HCT116 (cell line): ENCODE measurements around the gene PDCL3. TPM values are rescaled to one million over a fixed set of nuclear protein-coding genes. Genes with fewer than 3 reads are reported as not detected.

Source experiments
- ATAC-seq: fragments of 200-7000 bp; cut with Tn5 transposase; 2 replicates; pipeline ENCODE4 v1.9.1; 2020; ENCODE audit warnings: mild to moderate bottlenecking, moderate library complexity
- BruUV-seq: library from RNA; stranded (reverse); fragments of 400-500 nt; replicated peaks from 2 replicates; lab custom pipeline; 2021; lab: Mats Ljungman, UMichigan
- CTCF ChIA-PET: fragments of 300-600 bp; sonication (Branson Sonifier 250); formaldehyde crosslinking; loops from one replicate; lab custom pipeline; 2021; ENCODE audit warnings: antibody characterized with exemption; lab: Charles Lee
- POLR2A ChIA-PET: fragments of 300-600, 350-600 bp; sonication (Branson Sonifier 250); formaldehyde crosslinking; loops from one replicate; lab custom pipeline; 2021; ENCODE audit warnings: antibody characterized with exemption; lab: Charles Lee
- RAD21 ChIA-PET, 2 experiments: fragments of 300-600 bp; sonication (Branson Sonifier 250); formaldehyde crosslinking; loops; one replicate each; lab custom pipeline; 2023; ENCODE audit warnings: low total read pairs in 2 of 2; ENCODE audit not compliant: uncharacterized antibody in 2 of 2, unreplicated experiment in 2 of 2, low non-redundant PET in 1 of 2; lab: Charles Lee
- DNase-seq: peaks from one replicate; pipeline ENCODE4 v3.0.0-alpha.2; 2010; ENCODE audit warnings: low read depth, low spot score
- H2AFZ ChIP-seq: fragments of 200-600 bp; shearing (Covaris generic), sonication (generic); 2 replicates; pipeline ENCODE4 v1.6.1; 2017; ENCODE audit warnings: low read depth, mixed run types, mixed read lengths, antibody characterized with exemption, low read length; ENCODE audit not compliant: poor library complexity, severe bottlenecking
- H3K27ac ChIP-seq: 2 replicates; pipeline ENCODE4 v1.5.1; 2012; ENCODE audit warnings: low read depth, low read length
- H3K27me3 ChIP-seq: fragments of 200-600 bp; sonication (generic); 2 replicates; pipeline ENCODE4 v1.6.1; 2016; ENCODE audit warnings: mixed run types, low read length, mixed read lengths; ENCODE audit not compliant: insufficient read depth
- H3K36me3 ChIP-seq, 2 experiments: fragments of 200-500 bp in 1 of 2; fragments of 200-600 bp in 1 of 2; sonication (Bioruptor generic) in 1 of 2; sonication (generic) in 1 of 2; 2 replicates each; pipeline versions ENCODE4 v1.5.1 to v1.6.1; 2014 to 2016; ENCODE audit warnings: low read length in 2 of 2, inconsistent platforms in 1 of 2, mixed read lengths in 1 of 2, mixed run types in 1 of 2; ENCODE audit not compliant: insufficient read depth in 2 of 2, control insufficient read depth in 1 of 2
- H3K4me1 ChIP-seq, 2 experiments: fragments of 200-600 bp in 1 of 2; sonication (generic) in 1 of 2; 2 replicates each; pipeline versions ENCODE4 v1.5.1 to v1.6.1; 2012 to 2017; ENCODE audit warnings: low read length in 2 of 2, inconsistent platforms in 1 of 2, mild to moderate bottlenecking in 1 of 2, mixed read lengths in 1 of 2, mixed run types in 1 of 2, moderate library complexity in 1 of 2; ENCODE audit not compliant: insufficient read depth in 2 of 2, control insufficient read depth in 1 of 2
- H3K4me2 ChIP-seq: fragments of 200-600 bp; sonication (generic); 2 replicates; pipeline ENCODE4 v1.6.1; 2017; ENCODE audit warnings: mixed run types, low read length, mixed read lengths
- H3K4me3 ChIP-seq, 2 experiments: fragments of 200-600 bp in 1 of 2; sonication (generic) in 1 of 2; replicated peaks in 1 of 2; 2 replicates each; pipeline ENCODE4 v1.5.1; 2011 to 2016; ENCODE audit warnings: low read length in 2 of 2, control low read depth in 1 of 2, low read depth in 1 of 2, mild to moderate bottlenecking in 1 of 2, mixed read lengths in 1 of 2, mixed run types in 1 of 2
- H3K79me2 ChIP-seq: fragments of 200-600 bp; sonication (generic); 2 replicates; pipeline ENCODE4 v1.6.1; 2017; ENCODE audit warnings: mild to moderate bottlenecking, mixed run types, low read length, moderate library complexity, mixed read lengths; ENCODE audit not compliant: insufficient read depth
- H3K9ac ChIP-seq: fragments of 200-600 bp; sonication (generic); 2 replicates; pipeline ENCODE4 v1.6.1; 2016; ENCODE audit warnings: low read length, mixed read lengths
- H3K9me2 ChIP-seq: fragments of 200-600 bp; sonication (generic), shearing (Covaris generic); 2 replicates; pipeline ENCODE4 v1.6.1; 2017; ENCODE audit warnings: mixed run types, mild to moderate bottlenecking, moderate library complexity; ENCODE audit not compliant: insufficient read depth
- H3K9me3 ChIP-seq, 2 experiments: fragments of 200-500 bp in 1 of 2; fragments of 200-600 bp in 1 of 2; sonication (Bioruptor generic) in 1 of 2; sonication (generic) in 1 of 2; 2 replicates each; pipeline ENCODE4 v1.6.1; 2014 to 2017; ENCODE audit warnings: low read length in 2 of 2, mixed read lengths in 2 of 2, inconsistent platforms in 1 of 2, low read depth in 1 of 2, mild to moderate bottlenecking in 1 of 2, mixed run types in 1 of 2, moderate library complexity in 1 of 2; ENCODE audit not compliant: control insufficient read depth in 1 of 2, insufficient read depth in 1 of 2
- H4K20me1 ChIP-seq: fragments of 200-600 bp; sonication (generic), shearing (Covaris generic); 2 replicates; pipeline ENCODE4 v1.6.1; 2017; ENCODE audit warnings: mixed run types, mild to moderate bottlenecking, moderate library complexity; ENCODE audit not compliant: insufficient read depth
- CTCF ChIP-seq, 3 experiments: fragments of 200-600 bp in 1 of 3; sonication (generic) in 1 of 3; IDR thresholded peaks in 2 of 3; conservative IDR thresholded peaks in 1 of 3; 2 replicates each; pipeline ENCODE4 v1.5.1; 2012 to 2017; ENCODE audit warnings: low read depth in 2 of 3, low read length in 2 of 3, antibody characterized with exemption in 1 of 3, borderline replicate concordance in 1 of 3, control low read depth in 1 of 3, mild to moderate bottlenecking in 1 of 3, mixed read lengths in 1 of 3, mixed run types in 1 of 3, moderate library complexity in 1 of 3; ENCODE audit not compliant: insufficient read depth in 1 of 3
- ELF1 ChIP-seq: IDR thresholded peaks from 2 replicates; pipeline ENCODE4 v1.6.1; 2012; ENCODE audit warnings: low read depth, borderline replicate concordance
- FOSL1 ChIP-seq: IDR thresholded peaks from 2 replicates; pipeline ENCODE4 v1.6.1; 2012; ENCODE audit warnings: low read depth
- JUND ChIP-seq: IDR thresholded peaks from 2 replicates; pipeline ENCODE4 v1.6.1; 2012
- RAD21 ChIP-seq: IDR thresholded peaks from 2 replicates; pipeline ENCODE4 v1.6.1; 2012; ENCODE audit warnings: low read depth, mild to moderate bottlenecking
- REST ChIP-seq: IDR thresholded peaks from 2 replicates; pipeline ENCODE4 v1.6.1; 2012; ENCODE audit warnings: low read depth
- SIN3A ChIP-seq: IDR thresholded peaks from 2 replicates; pipeline ENCODE4 v1.6.1; 2012; ENCODE audit warnings: low read depth
- YY1 ChIP-seq: IDR thresholded peaks from 2 replicates; pipeline ENCODE4 v1.6.1; 2011; ENCODE audit warnings: low read length, low read depth, moderate library complexity, mild to moderate bottlenecking; ENCODE audit not compliant: insufficient replicate concordance; ENCODE audit errors: extremely low read depth
- intact Hi-C: fragments of 100-400 bp; cut with micrococcal nuclease; formaldehyde crosslinking; loops from 2 replicates; pipeline ENCODE4 v1.10.0; 2022
- total RNA-seq: library from RNA; stranded (reverse); gene quantifications from one replicate; pipeline ENCODE4 v1.2.1, GENCODE V29; 2021; ENCODE audit not compliant: unreplicated experiment

The PDCL3 gene
- total RNA-seq, 1 experiment from 2014 or later: 26.3 TPM

GRCh38 chr2:100561191-100561590 is 1.6 kb upstream of the PDCL3 start (continued):
- no peak for TF ChIP-seq CTCF (IDR thresholded peaks at IDR 0.05 in 2 of 3, conservative IDR thresholded peaks at IDR 0.05 in 1 of 3; ENCODE audit: borderline replicate concordance in 1 of 3, insufficient read depth in 1 of 3, low read depth in 2 of 3, low read length in 2 of 3)
- TF ChIP-seq FOSL1: no peak
- TF ChIP-seq REST: no peak
- TF ChIP-seq RAD21: no peak

DNA sequence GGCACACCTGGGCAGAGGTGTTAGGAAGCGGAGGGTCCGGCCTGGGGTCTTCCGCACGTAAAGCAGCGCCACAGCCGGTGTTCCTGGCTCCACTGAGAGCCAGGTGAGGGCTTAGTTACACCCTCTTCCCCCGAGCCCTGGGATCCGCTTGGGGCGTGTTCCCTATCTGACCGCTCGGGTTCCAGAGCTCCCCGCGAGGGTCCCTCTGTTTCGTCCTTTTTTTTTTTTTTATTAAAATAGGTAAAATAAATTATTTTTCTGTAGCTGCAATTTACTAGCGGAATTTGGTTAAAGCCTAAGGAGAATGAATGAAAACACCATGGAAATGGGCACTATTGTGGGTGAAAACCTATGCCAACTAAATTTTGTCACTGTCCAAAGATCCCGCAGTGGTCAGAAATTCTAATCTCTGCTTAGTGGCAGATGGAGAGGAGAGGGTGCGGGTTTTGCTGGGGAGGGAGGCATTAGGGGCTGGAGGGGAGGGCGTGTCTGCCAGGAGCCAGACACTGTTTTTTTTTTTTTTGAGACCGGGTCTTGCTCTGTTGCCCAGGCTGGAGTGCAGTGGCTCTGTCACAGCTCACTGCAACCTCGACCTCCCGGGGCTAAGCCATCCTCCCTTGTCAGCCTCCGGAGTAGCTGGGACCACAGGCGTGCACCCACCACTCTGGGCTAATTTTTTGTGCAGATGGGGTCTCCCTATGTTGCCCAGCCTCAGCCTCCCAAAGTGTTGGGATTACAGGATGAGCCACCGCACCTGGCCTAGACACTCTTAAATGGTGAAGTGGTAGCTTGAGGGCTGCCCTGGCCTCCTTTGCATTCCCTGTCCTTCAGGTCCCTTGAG is 834 bp downstream of the PDCL3 start:
- H3K4me3 ChIP-seq: peak overlapping the region; percentile 82 to 86
- RAD21 ChIA-PET: no interaction called here
- CTCF ChIA-PET: interaction anchor here (0.8 to 2.0 kb wide), 4 partner anchors 7 to 301 kb away, joined by 3 to 9 read pairs (median 4); no protein-coding TSS in a partner anchor
- DNase-seq: no peak
- peak overlapping the region; percentile 94 for H3K4me2 ChIP-seq
- H3K4me1 ChIP-seq: peaks cover 11 to 17% of the 10 kb centered on the region in 2 experiments
- TSS peak; percentile 77 for BruUV-seq
- peak overlapping the region; percentile 88 for H2AFZ ChIP-seq
- H3K9ac ChIP-seq: peak overlapping the region; percentile 92
- TF ChIP-seq FOSL1: no peak
- TF ChIP-seq SIN3A: no peak
- no peak for TF ChIP-seq JUND
- no peak for TF ChIP-seq YY1
- no peak for TF ChIP-seq ELF1
- H3K9me2 ChIP-seq: no peaks in the 10 kb centered on the region
- H4K20me1 ChIP-seq: no peaks in the 10 kb centered on the region
- no peaks in the 10 kb centered on the region for H3K9me3 ChIP-seq
- H3K79me2 ChIP-seq: peaks cover 5% of the 10 kb centered on the region; the same call in 1 of the 2 replicates
- no peaks in the 10 kb centered on the region for H3K36me3 ChIP-seq
- intact Hi-C loops: loop anchor here (10.0 kb wide), 2 partner anchors 269 to 299 kb away; no protein-coding TSS in a partner anchor
- no peaks in the 10 kb centered on the region for H3K27me3 ChIP-seq
- H3K27ac ChIP-seq: peak overlapping the region; percentile 76
- POLR2A ChIA-PET: interaction anchor here (0.8 to 2.1 kb wide), 9 partner anchors 7 to 438 kb away, joined by 3 to 13 read pairs (median 4); partner anchors contain the start of gene RPL31
- peak; percentile 24 for ATAC-seq
